ENCODE data around the gene MRPL14. TPM values are rescaled to one million over a fixed set of nuclear protein-coding genes. Genes with fewer than 3 reads are reported as not detected.

MRPL14 gene
- 49.9 and 59.2 TPM in 2 replicates for total RNA-seq

DNA sequence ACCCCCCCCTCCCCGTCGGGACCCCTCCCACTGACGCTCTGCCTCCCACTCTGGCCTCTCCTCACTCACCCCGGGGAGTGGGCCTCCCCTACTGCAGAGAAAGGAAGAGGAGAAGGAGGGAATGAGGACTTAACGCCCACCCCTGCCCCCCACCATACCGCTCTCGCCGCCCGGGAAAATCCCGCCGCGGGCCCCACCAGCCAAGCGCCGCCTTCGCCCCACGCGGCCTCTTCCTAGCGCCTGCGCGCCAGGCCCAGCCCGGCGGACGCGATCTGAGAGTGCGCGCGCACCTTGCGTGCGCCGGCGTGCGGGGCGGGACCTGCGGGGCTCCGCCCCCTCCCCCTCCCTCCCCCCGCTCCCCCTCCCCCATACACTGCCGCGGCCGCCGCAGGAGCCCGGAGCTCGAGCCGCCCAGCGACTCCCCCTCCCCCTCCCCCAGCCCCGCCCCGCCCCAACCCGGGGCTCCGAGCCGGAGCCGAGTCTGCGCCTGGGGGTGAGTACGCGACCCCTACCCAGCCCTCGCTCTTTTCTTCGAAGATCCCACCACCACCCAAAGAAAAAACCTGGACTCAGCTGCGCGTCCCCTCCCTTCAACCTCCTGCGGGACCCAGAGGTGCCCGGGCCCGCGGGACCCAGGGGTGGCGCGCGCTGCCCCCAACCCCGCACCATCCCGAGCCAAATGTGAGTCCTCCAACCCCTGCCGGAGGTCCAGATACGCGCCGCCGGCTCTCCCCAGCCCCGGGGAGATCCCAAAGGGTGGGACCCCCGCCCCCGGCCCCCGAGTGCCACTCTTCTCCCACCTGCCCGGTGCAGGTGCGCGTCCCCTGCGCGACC is at the start of gene MRPL14, which contains the start of gene TMEM63B:
MRPL14 (minus strand) TSS at position 267 of the 834 bp plus-strand sequence. CDS start 10,841 bp downstream, outside the sequence.
TMEM63B (plus strand) TSS at position 369 of the 834 bp plus-strand sequence. CDS start 7,031 bp downstream, outside the sequence.

DNA sequence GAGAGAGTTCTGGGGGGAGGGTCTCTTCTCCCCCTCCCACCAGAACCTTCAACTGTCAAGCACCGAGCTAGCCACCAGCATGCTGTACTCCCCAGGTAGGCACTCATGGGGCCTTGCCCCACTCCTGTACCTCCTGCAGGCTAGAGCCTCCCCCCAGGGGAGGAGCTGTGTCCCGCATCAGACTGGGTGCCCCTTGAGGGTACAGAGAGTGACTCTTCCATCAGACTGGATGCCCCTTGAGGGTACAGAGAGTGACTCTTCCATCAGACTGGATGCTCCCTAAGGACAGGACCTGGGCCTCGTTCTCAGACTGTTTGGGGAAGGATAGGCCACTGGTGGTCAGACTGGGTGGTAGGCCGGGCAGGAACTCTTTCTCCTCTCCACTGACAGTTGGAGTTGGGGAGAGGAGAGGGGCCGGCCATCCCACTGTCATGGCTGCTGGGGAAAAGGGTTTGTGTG is 31.5 kb upstream of the MRPL14 start, which contains the start of gene CAPN11:
CAPN11 (plus strand) TSS at position 51 of the 459 bp plus-strand sequence; CDS start at position 80, 29 bp downstream.

Other genes with a start within 250 kb of the MRPL14 start
- 23.8 and 25.4 TPM in 2 replicates for gene TMEM63B, start 102 bp upstream of the MRPL14 start, total RNA-seq
- under 0.01 TPM in 1 of 2 replicates, not detected in the other for gene CAPN11, start 31.4 kb upstream of the MRPL14 start, total RNA-seq
- gene MYMX, start 89.5 kb upstream of the MRPL14 start, total RNA-seq: not detected in 2 replicates
- gene SLC29A1, start 96.1 kb upstream of the MRPL14 start, total RNA-seq: 11.3 and 28.6 TPM in 2 replicates
- 531 and 1,246 TPM in 2 replicates for gene HSP90AB1, start 119.6 kb upstream of the MRPL14 start, total RNA-seq
- 80.7 and 103 TPM in 2 replicates for gene SLC35B2, start 130.1 kb upstream of the MRPL14 start, total RNA-seq
- 4.0 and 6.8 TPM in 2 replicates for gene NFKBIE, start 138.1 kb upstream of the MRPL14 start, total RNA-seq
- not detected in 2 replicates for gene TMEM151B, start 143.0 kb upstream of the MRPL14 start, total RNA-seq
- 15.8 and 19.7 TPM in 2 replicates for gene AARS2, start 185.9 kb upstream of the MRPL14 start, total RNA-seq
- gene SPATS1, start 215.2 kb upstream of the MRPL14 start, total RNA-seq: not detected in 2 replicates

All from regular cardiac myocyte (primary cell).